Memory B cell (primary cell): Measurements from ENCODE around the gene HEG1.

ENCODE experiments used
- ATAC-seq: fragments of 150-1000 bp; cut with Tn5 transposase; 2 replicates; pipeline ENCODE4 v1.10.0; 2021; ENCODE audit warnings: low read depth, mild to moderate bottlenecking, moderate library complexity
- DNase-seq, 2 donors: peaks; one replicate each; pipeline ENCODE4 v3.0.0; 2022; ENCODE audit warnings: low spot score in 2 of 2
- H3K27ac Mint-ChIP-seq: one replicate; pipeline ENCODE4 v1.8.0; 2022; ENCODE audit warnings: mild to moderate bottlenecking, moderate library complexity, mixed read lengths
- H3K27me3 Mint-ChIP-seq: one replicate; pipeline ENCODE4 v1.8.0; 2022; ENCODE audit warnings: mixed read lengths
- H3K36me3 Mint-ChIP-seq: one replicate; pipeline ENCODE4 v1.8.0; 2022; ENCODE audit warnings: mild to moderate bottlenecking, mixed read lengths
- H3K4me1 Mint-ChIP-seq: one replicate; pipeline ENCODE4 v1.8.0; 2022; ENCODE audit warnings: mixed read lengths
- H3K4me3 Mint-ChIP-seq: one replicate; pipeline ENCODE4 v1.8.0; 2022; ENCODE audit warnings: mild to moderate bottlenecking, moderate library complexity, mixed read lengths
- H3K9me3 Mint-ChIP-seq: one replicate; pipeline ENCODE4 v1.8.0; 2022; ENCODE audit warnings: mixed read lengths

Gene HEG1

DNA sequence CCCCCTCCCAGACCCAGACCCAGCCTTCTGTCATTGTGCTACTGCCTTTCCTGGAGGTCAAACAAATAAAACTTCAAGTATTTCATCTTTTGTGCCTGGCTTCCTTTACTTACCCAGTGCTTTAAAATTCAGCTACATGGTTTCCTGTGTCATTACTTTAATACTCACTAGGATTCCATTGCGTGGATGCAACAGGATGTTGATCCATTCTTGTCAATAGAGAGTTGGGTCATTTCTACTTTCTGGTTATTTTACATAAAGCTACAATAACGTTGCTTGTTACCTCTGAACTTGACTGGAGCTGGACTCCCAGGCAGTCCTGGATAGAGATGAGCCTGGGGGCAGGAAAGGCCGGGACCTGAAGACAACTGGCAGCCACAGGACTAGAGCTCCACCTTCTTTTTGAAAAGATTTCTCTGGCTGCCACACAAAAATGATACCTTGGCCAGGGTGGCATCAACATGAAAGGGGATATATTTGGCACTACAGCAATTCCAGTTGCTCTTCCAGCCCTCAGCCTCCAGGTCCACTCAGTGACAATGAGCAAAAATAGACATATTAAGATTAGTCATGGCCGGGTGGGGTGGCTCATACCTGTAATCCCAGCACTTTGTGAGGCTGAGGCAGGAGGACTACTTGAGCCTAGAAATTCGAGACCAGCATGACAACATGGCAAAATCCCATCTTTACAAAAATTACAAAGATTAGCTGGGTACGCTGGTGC, 23.3 kb upstream of the HEG1 start:
- Mint-ChIP-seq H3K36me3 (no peaks in the 10 kb centered on the region), H3K27ac (peak overlapping the region; percentile 21), H3K4me1 (peaks cover 17% of the 10 kb centered on the region), H3K9me3 (no peaks in the 10 kb centered on the region), H3K27me3 (no peaks in the 10 kb centered on the region), H3K4me3 (no peak overlapping the region)
- DNase-seq, result no peak
- no peak for ATAC-seq

DNA sequence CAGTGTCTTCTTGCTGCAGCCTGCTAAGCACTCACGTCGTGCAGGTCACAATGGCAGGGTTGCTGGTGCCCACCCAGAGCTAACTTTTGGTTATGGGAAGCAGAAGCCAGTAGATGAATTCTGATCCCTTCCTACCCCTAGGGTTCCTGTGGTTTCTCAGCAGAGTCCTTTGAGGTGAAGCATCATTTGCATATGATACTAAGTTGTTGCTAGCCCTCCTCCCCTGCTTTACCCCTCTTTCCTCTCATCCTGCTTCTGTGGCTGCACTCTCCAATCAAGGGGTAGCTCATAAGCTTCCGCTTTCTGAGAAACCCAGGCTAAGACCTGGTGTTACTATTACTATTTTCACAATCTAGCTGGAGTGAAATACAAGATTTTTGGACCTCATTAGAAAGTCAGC, 22.1 kb upstream of the HEG1 start:
- ATAC-seq, result peak; percentile 72
- no peaks in the 10 kb centered on the region for H3K27me3 Mint-ChIP-seq

DNA sequence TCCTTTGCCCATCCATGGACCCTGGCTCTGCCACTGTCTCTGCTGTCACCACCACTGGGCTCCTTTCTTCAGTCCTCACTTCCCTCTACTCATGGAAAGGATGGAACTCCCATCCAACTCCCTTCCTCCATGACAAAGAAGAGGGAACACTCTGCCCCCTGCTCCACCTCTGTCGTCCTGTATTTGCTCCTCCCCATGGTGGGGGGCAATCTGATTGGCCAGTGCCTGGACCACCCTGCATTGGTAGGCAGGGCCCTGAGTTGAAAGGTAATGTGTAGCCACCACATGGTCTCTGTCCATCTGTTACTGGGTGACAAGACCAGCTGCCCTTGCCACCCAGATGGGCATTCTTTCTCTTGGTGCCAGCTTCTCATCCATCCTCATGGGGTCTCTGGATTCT, 20.7 kb upstream of the HEG1 start:
- peaks cover 17% of the 10 kb centered on the region for H3K4me1 Mint-ChIP-seq

More for the DNA sequence above, 22.1 kb upstream of the HEG1 start:
- H3K4me3 Mint-ChIP-seq, result no peak overlapping the region
- no peak for DNase-seq
- no peaks in the 10 kb centered on the region for H3K36me3 Mint-ChIP-seq
- H3K9me3 Mint-ChIP-seq, result no peaks in the 10 kb centered on the region
- peaks cover 17% of the 10 kb centered on the region for H3K4me1 Mint-ChIP-seq
- H3K27ac Mint-ChIP-seq, result peak overlapping the region; percentile 51

GRCh38 chr3:125075738-125076137, 19.9 kb upstream of the HEG1 start:
- Mint-ChIP-seq H3K4me1 (peaks cover 17% of the 10 kb centered on the region), H3K9me3 (no peaks in the 10 kb centered on the region), H3K36me3 (no peaks in the 10 kb centered on the region), H3K27me3 (no peaks in the 10 kb centered on the region), H3K4me3 (no peak overlapping the region), H3K27ac (no peak overlapping the region)
- DNase-seq (no peak), ATAC-seq (no peak)

More for the DNA sequence above, 20.7 kb upstream of the HEG1 start:
- ATAC-seq (no peak), DNase-seq (no peak)
- H3K27me3 Mint-ChIP-seq, result no peaks in the 10 kb centered on the region
- H3K27ac Mint-ChIP-seq, result no peak overlapping the region
- H3K4me3 Mint-ChIP-seq, result no peak overlapping the region
- H3K9me3 Mint-ChIP-seq, result no peaks in the 10 kb centered on the region
- H3K36me3 Mint-ChIP-seq, result no peaks in the 10 kb centered on the region

DNA sequence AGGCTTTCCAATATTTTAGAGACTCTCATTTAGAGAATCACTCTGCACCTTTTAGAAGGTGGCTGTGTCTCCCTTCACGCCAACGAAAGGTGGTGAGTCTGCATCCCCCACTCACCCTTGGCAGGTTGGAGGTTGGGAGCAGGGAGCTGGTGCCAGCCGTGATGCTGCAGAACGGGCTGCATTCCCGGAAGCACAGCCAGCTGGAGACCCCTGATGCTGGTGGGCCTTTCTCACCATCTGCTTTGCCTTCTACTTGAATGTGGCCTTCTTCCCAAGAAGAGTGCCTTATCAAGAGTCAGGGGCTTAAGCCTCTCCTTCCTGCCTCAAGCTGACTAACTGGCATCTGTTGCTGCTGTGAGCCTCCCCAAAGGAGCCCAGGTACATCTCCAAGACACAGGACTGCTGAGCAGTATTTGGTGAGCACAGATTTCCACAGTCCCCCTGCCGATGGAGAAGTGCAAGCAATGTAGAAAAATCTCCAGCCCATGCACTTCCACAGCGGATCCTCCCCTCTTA, 17.7 kb upstream of the HEG1 start:
- DNase-seq, result no peak
- no peak for ATAC-seq
- no peaks in the 10 kb centered on the region for H3K9me3 Mint-ChIP-seq
- no peaks in the 10 kb centered on the region for H3K36me3 Mint-ChIP-seq
- no peak overlapping the region for H3K4me3 Mint-ChIP-seq
- H3K27me3 Mint-ChIP-seq, result no peaks in the 10 kb centered on the region
- peaks cover 27% of the 10 kb centered on the region for H3K4me1 Mint-ChIP-seq
- no peak overlapping the region for H3K27ac Mint-ChIP-seq

- ATAC-seq (no peak), DNase-seq (no peak)
- Mint-ChIP-seq H3K4me3 (no peak overlapping the region), H3K36me3 (no peaks in the 10 kb centered on the region), H3K4me1 (peaks cover 22% of the 10 kb centered on the region), H3K9me3 (no peaks in the 10 kb centered on the region), H3K27me3 (no peaks in the 10 kb centered on the region), H3K27ac (no peak overlapping the region)
Observed at GRCh38 chr3:125072749-125073389, 17.1 kb upstream of the HEG1 start.

DNA sequence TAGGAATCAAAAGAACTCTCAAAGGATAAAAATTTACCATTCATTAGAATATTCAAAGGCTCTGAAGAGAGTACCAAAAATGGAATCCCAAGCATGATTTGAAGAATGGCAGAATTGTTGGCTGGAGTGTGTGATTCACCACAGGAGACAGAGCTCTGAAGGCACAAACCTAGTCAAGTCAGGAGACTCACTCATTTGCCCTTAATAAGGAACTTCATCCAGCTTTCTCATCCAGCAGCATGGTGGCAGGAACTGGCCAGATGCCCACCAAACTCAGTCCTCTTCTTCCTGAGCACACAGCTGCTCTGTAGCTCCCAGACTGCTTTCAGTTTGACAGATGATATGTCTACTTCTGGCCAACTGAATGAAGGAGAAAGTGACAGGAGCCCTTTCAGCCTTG, 16.5 kb upstream of the HEG1 start:
- peaks cover 17% of the 10 kb centered on the region for H3K4me1 Mint-ChIP-seq
- H3K36me3 Mint-ChIP-seq, result no peaks in the 10 kb centered on the region
- ATAC-seq (no peak), DNase-seq (no peak)
- no peaks in the 10 kb centered on the region for H3K27me3 Mint-ChIP-seq
- H3K4me3 Mint-ChIP-seq, result no peak overlapping the region
- H3K27ac Mint-ChIP-seq, result no peak overlapping the region
- no peaks in the 10 kb centered on the region for H3K9me3 Mint-ChIP-seq

DNA sequence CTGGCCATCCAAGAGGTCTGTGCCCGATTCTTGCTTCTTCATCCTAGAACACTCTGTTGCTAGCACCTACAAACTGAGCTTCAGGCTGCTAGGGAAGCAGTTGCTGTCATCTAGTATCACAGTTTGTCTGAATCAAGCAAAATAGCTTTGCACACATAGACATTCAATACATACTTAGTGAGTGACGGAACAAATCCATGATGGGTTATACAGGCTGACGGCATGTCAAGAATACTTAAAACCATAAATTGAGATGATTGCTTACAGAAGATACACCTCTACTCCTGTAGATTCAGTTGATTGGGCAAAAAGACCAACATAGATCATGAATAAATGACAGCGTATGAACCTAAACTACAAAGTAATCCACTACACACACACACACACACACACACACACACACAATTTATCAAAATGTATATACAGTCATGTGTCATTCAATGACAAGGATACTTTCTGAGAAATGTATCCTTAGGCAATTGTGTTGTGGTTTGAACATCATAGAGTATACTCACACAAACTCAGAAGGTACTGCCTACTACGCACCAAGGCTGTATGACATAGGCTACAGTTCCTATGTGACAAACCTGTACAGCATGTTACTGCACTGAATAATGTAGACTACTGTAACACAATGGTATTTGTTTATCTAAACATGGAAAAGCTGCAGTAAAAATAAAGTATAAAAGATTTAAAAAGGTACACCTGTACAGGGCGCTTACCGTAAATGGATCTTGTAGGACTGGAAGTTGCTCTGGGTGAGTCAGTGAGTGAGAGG, 14.4 kb upstream of the HEG1 start:
- H3K27ac Mint-ChIP-seq, result no peak overlapping the region
- no peaks in the 10 kb centered on the region for H3K9me3 Mint-ChIP-seq
- H3K36me3 Mint-ChIP-seq, result no peaks in the 10 kb centered on the region
- peaks cover 16% of the 10 kb centered on the region for H3K4me1 Mint-ChIP-seq
- ATAC-seq, result no peak
- no peak overlapping the region for H3K4me3 Mint-ChIP-seq
- no peak for DNase-seq
- H3K27me3 Mint-ChIP-seq, result no peaks in the 10 kb centered on the region

GRCh38 chr3:125069452-125069851, 13.7 kb upstream of the HEG1 start:
- H3K4me1 Mint-ChIP-seq, result peaks cover 16% of the 10 kb centered on the region
- H3K4me3 Mint-ChIP-seq, result peak overlapping the region; percentile 50
- no peak for DNase-seq
- no peaks in the 10 kb centered on the region for H3K36me3 Mint-ChIP-seq
- H3K9me3 Mint-ChIP-seq, result no peaks in the 10 kb centered on the region
- ATAC-seq, result peak; percentile 96
- no peak overlapping the region for H3K27ac Mint-ChIP-seq
- H3K27me3 Mint-ChIP-seq, result no peaks in the 10 kb centered on the region

- Mint-ChIP-seq H3K27ac (no peak overlapping the region), H3K9me3 (no peaks in the 10 kb centered on the region), H3K4me3 (no peak overlapping the region), H3K27me3 (peaks cover 3% of the 10 kb centered on the region), H3K36me3 (no peaks in the 10 kb centered on the region), H3K4me1 (peaks cover 18% of the 10 kb centered on the region)
- ATAC-seq, result no peak
- no peak for DNase-seq
Observed at GRCh38 chr3:125068265-125068664, 12.5 kb upstream of the HEG1 start.

- Mint-ChIP-seq H3K27ac (no peak overlapping the region), H3K4me1 (peaks cover 18% of the 10 kb centered on the region), H3K9me3 (no peaks in the 10 kb centered on the region), H3K36me3 (no peaks in the 10 kb centered on the region), H3K27me3 (peaks cover 3% of the 10 kb centered on the region), H3K4me3 (no peak overlapping the region)
- no peak for ATAC-seq
- no peak for DNase-seq
Observed at GRCh38 chr3:125067225-125067624, 11.4 kb upstream of the HEG1 start.

- Mint-ChIP-seq H3K9me3 (no peaks in the 10 kb centered on the region), H3K4me3 (no peak overlapping the region), H3K4me1 (peaks cover 4% of the 10 kb centered on the region), H3K27me3 (peaks cover 13% of the 10 kb centered on the region), H3K27ac (no peak overlapping the region), H3K36me3 (no peaks in the 10 kb centered on the region)
- DNase-seq, result no peak
- ATAC-seq, result no peak
Observed at GRCh38 chr3:125062904-125063618, 7.3 kb upstream of the HEG1 start.

DNA sequence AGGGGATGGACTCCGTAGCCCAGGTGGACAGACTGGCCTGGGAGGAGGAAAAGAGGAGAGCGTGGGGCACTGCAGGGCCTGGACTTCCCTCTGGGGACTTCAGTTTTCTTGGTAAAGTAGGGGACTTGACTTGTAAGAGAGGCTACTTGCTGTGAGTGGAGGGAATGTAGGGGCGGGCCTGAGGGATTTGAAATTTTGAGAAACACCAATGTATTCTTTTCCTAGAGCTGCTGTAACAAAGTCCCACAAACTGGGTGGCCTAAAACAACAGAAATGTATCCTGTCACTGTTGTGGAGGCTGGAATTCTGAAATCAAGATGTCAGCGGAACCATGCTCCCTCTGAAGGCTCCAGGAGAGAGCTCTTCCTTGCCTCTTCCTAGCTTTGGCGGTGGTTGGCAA, 5.8 kb upstream of the HEG1 start:
- ATAC-seq, result no peak

DNA sequence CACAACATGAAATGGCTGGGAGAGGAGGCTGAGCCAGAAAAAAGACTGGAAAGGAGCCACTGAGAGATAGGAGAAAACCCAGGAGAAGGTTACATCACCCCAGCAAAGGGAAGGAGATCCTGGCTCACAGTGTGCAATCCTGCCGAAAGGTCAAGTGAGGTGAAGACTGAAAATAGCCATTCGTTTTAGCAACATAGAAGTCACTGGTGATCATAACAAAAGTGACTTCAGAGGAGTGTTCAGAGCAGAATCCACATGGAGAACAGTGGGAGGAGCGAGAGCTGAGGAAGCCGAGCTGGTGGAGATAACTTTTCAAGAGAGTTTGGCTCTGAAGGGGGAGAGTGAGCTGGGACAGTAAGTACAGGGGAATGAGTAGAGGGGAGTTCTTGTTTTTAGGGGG, 5.4 kb upstream of the HEG1 start:
- no peak overlapping the region for H3K27ac Mint-ChIP-seq
- peaks cover 4% of the 10 kb centered on the region for H3K4me1 Mint-ChIP-seq
- H3K4me3 Mint-ChIP-seq, result no peak overlapping the region
- H3K36me3 Mint-ChIP-seq, result no peaks in the 10 kb centered on the region
- H3K9me3 Mint-ChIP-seq, result no peaks in the 10 kb centered on the region
- H3K27me3 Mint-ChIP-seq, result peaks cover 13% of the 10 kb centered on the region
- no peak for DNase-seq
- ATAC-seq, result no peak

More for the DNA sequence above, 5.8 kb upstream of the HEG1 start:
- Mint-ChIP-seq H3K27me3 (peaks cover 13% of the 10 kb centered on the region), H3K4me1 (peaks cover 4% of the 10 kb centered on the region), H3K36me3 (no peaks in the 10 kb centered on the region), H3K9me3 (no peaks in the 10 kb centered on the region), H3K4me3 (no peak overlapping the region), H3K27ac (no peak overlapping the region)
- no peak for DNase-seq
